Parathyroid adenoma (tissue), 2 donors: ENCODE results near the gene USP2.
A peak's percentile ranks its signal among the peaks of the same experiment; 100 is the strongest.

Experiments
- H2AFZ ChIP-seq: fragments of 300-600 bp; sonication (generic); one replicate; pipeline ENCODE4 v1.7.0; 2017; ENCODE audit warnings: antibody characterized with exemption, mild to moderate bottlenecking
- H3K27ac ChIP-seq: fragments of 300-600 bp; sonication (generic); one replicate; pipeline ENCODE4 v1.7.0; 2017
- H3K27me3 ChIP-seq: fragments of 300-600 bp; sonication (generic); one replicate; pipeline ENCODE4 v1.7.0; 2017; ENCODE audit warnings: low read length; ENCODE audit not compliant: control insufficient read depth, insufficient read depth
- H3K36me3 ChIP-seq: fragments of 300-600 bp; sonication (generic); one replicate; pipeline ENCODE4 v1.7.0; 2017; ENCODE audit warnings: low read length; ENCODE audit not compliant: control insufficient read depth, insufficient read depth
- H3K4me1 ChIP-seq: fragments of 300-600 bp; sonication (generic); one replicate; pipeline ENCODE4 v1.7.0; 2017; ENCODE audit warnings: control low read depth
- H3K4me2 ChIP-seq: fragments of 300-600 bp; sonication (generic); one replicate; pipeline ENCODE4 v1.7.0; 2017; ENCODE audit warnings: low read length
- H3K4me3 ChIP-seq: fragments of 300-600 bp; sonication (generic); one replicate; pipeline ENCODE4 v1.7.0; 2017; ENCODE audit warnings: low read depth, low read length
- H3K79me2 ChIP-seq: fragments of 300-600 bp; sonication (generic); one replicate; pipeline ENCODE4 v1.7.0; 2017; ENCODE audit warnings: control low read depth
- H3K9ac ChIP-seq: fragments of 300-600 bp; sonication (generic); one replicate; pipeline ENCODE4 v1.7.0; 2017; ENCODE audit warnings: mild to moderate bottlenecking
- H3K9me3 ChIP-seq: fragments of 300-600 bp; sonication (generic); one replicate; pipeline ENCODE4 v1.7.0; 2017; ENCODE audit warnings: low read length; ENCODE audit not compliant: control insufficient read depth
- CTCF ChIP-seq: fragments of 300-600 bp; sonication (generic); IDR thresholded peaks from one replicate; pipeline ENCODE4 v1.7.0; 2017; ENCODE audit warnings: antibody characterized with exemption, mild to moderate bottlenecking
- donor health status: primary hyperparathyroidism.

USP2 gene

GRCh38 chr11:119338318-119338890, 43.1 kb downstream of the USP2 start:
- no peak overlapping the region for H3K27ac ChIP-seq
- H3K27me3 ChIP-seq = no peaks in the 10 kb centered on the region
- no peak overlapping the region for H3K9ac ChIP-seq
- peak; percentile 67 for TF ChIP-seq CTCF
- H2AFZ ChIP-seq = no peak overlapping the region
- no peaks in the 10 kb centered on the region for H3K9me3 ChIP-seq
- no peak overlapping the region for H3K4me2 ChIP-seq
- H3K4me3 ChIP-seq = no peak overlapping the region
- no peaks in the 10 kb centered on the region for H3K79me2 ChIP-seq
- no peaks in the 10 kb centered on the region for H3K36me3 ChIP-seq
- H3K4me1 ChIP-seq = no peaks in the 10 kb centered on the region

DNA sequence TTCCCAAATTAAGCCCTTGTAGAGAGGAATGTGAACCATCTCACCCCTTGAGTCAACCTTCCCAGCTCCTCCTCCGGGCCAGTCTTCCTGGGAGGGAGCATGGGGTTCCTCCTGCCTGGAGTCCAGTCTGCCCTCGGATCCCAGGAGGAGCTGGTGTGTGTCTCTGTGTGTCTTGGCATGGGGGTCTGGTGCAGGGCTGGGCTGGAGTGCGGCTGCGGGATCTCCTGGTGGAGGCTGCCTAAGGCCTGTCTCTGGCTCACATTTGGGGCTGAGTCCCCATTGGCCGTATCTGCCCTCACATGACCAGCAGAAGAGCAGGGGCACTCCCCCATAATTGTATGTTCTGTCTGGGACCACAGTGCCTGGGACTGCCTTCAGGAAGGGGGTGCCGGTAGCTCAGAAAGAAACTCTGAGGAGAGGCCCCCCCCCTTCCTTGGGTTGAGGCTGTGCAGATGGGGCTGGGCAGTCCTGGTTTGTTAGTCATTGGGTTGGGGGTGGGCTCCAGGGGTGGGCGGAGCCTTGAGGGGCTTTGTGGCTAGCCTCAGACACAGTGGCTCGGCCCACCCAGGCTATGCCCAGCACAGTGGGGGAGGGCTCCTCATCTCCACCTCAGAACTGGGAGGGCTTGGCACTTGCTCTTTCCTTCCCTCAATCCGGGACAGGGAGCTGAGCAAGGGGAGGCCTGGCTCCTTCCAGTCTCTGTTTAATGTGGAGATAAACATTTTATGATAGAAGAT, 43.7 kb downstream of the USP2 start:
- no peak overlapping the region for H3K27ac ChIP-seq
- no peaks in the 10 kb centered on the region for H3K9me3 ChIP-seq
- no peaks in the 10 kb centered on the region for H3K79me2 ChIP-seq
- no peak for TF ChIP-seq CTCF
- no peak overlapping the region for H3K4me2 ChIP-seq
- H3K9ac ChIP-seq = no peak overlapping the region
- no peak overlapping the region for H2AFZ ChIP-seq
- no peaks in the 10 kb centered on the region for H3K4me1 ChIP-seq
- H3K36me3 ChIP-seq = no peaks in the 10 kb centered on the region
- H3K4me3 ChIP-seq = no peak overlapping the region
- no peaks in the 10 kb centered on the region for H3K27me3 ChIP-seq

DNA sequence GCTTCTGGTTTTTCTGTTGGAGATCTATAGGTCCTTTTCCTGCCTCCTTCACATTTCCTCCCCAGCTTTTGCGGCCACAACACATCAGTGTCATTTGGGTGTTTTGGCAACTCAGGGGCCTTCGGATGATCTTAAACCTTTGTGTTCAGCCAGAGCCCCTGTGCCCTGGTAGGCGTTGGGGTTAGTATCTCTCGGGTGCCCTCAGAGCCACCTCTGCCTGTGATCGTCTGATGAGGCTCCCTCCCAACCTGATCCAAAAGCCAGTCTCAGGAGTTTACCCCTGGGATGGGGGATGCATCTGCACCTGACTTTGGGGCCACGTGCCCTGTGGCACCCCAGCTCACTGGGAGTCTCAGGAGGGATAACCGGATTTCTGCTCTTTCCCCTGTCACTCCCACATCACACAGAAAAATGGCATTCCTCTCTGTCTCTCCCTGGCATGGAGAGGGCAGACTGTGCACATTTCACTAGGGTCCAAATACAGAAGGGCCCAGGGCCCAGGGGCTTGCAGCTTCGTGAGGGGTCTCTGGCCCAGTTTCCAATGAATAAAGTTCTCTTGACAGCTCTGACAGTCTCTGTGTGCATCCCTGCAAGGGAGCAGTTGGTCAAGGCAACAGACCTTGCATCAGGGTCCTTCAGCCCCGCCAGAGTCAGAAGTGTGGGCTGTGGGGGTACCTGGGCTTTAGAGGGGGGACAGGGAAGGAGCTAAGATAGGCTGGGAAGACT, 44.6 kb downstream of the USP2 start:
- TF ChIP-seq CTCF = no peak
- H3K36me3 ChIP-seq = no peaks in the 10 kb centered on the region
- no peaks in the 10 kb centered on the region for H3K9me3 ChIP-seq
- H2AFZ ChIP-seq = no peak overlapping the region
- H3K4me1 ChIP-seq = no peaks in the 10 kb centered on the region
- H3K4me2 ChIP-seq = no peak overlapping the region
- H3K27ac ChIP-seq = no peak overlapping the region
- no peak overlapping the region for H3K4me3 ChIP-seq
- H3K79me2 ChIP-seq = no peaks in the 10 kb centered on the region
- H3K27me3 ChIP-seq = no peaks in the 10 kb centered on the region
- no peak overlapping the region for H3K9ac ChIP-seq

DNA sequence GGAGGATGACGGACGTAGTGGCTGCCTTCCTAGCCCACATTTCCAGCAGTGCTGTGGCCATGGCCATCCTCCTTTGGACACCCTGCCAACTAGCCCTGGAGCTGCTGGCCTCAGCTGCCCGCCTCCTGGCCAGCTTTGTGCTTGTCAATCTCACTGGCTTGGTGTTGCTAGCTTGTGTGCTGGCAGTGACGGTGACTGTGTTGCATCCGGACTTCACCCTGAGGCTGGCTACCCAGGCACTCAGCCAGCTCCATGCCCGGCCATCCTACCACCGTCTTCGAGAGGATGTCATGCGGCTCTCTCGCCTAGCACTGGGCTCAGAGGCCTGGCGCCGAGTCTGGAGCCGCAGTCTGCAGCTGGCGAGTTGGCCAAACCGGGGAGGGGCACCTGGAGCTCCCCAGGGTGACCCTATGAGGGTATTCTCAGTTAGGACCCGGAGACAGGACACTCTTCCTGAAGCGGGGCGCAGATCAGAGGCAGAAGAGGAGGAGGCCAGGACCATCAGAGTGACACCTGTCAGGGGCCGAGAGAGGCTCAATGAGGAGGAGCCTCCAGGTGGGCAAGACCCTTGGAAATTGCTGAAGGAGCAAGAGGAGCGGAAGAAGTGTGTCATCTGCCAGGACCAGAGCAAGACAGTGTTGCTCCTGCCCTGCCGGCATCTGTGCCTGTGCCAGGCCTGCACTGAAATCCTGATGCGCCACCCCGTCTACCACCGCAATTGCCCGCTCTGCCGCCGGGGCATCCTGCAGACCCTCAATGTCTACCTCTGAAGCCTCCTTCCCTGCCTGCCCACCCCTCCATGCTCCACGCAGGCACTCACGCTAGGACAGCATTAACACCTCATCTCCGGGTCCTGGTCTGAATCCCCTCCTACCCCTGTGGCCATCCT, 45.6 kb downstream of the USP2 start:
- no peak overlapping the region for H3K4me2 ChIP-seq
- no peaks in the 10 kb centered on the region for H3K9me3 ChIP-seq
- no peak overlapping the region for H3K4me3 ChIP-seq
- no peaks in the 10 kb centered on the region for H3K27me3 ChIP-seq
- no peak overlapping the region for H3K27ac ChIP-seq
- TF ChIP-seq CTCF = no peak
- no peaks in the 10 kb centered on the region for H3K36me3 ChIP-seq
- no peak overlapping the region for H3K9ac ChIP-seq
- H2AFZ ChIP-seq = no peak overlapping the region
- no peaks in the 10 kb centered on the region for H3K4me1 ChIP-seq
- H3K79me2 ChIP-seq = no peaks in the 10 kb centered on the region
